Uterus (tissue), 2 donors: ENCODE measurements around the gene TTC9C.

ENCODE experiments used
- POLR2A ChIP-seq, 2 donors: fragments of 450-650 bp; IDR thresholded peaks; one replicate each; pipeline ENCODE4 v1.6.1; 2016; ENCODE audit warnings: antibody characterized with exemption in 2 of 2, mild to moderate bottlenecking in 1 of 2, moderate library complexity in 1 of 2
- TF ChIP-seq, protein P1 (sequence below), 4 experiments: fragments of 200-600 bp in 2 of 4; fragments of 450-650 bp in 2 of 4; sonication (generic) in 2 of 4; IDR thresholded peaks; one replicate each; pipeline ENCODE4 v1.5.1; 2016 to 2019; ENCODE audit warnings: antibody characterized with exemption in 4 of 4, mild to moderate bottlenecking in 2 of 4, moderate library complexity in 1 of 4

DNA sequence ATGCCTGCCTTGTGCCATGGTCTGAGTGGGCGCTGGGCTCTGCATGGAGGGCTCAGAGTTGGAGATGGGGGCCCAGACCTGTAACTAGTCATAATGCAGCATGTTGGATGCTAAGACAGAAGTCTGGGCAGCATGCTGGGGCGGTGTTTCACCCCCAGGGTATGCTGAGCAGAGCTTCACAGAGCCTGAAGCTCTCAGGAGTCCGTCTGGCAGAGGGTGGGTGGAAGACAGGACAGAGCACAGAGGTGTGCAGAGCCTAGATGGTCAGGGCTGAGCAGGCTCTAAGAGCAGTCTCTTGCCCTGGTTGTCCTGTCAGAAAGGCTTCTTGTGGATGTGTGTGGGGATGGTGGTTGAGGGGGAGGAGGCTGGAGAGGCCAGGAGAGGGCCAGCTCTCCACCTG, 50.2 kb downstream of the TTC9C start:
- no peak for TF ChIP-seq POLR2A (IDR thresholded peaks at IDR 0.05)
- TF ChIP-seq, protein P1, sequence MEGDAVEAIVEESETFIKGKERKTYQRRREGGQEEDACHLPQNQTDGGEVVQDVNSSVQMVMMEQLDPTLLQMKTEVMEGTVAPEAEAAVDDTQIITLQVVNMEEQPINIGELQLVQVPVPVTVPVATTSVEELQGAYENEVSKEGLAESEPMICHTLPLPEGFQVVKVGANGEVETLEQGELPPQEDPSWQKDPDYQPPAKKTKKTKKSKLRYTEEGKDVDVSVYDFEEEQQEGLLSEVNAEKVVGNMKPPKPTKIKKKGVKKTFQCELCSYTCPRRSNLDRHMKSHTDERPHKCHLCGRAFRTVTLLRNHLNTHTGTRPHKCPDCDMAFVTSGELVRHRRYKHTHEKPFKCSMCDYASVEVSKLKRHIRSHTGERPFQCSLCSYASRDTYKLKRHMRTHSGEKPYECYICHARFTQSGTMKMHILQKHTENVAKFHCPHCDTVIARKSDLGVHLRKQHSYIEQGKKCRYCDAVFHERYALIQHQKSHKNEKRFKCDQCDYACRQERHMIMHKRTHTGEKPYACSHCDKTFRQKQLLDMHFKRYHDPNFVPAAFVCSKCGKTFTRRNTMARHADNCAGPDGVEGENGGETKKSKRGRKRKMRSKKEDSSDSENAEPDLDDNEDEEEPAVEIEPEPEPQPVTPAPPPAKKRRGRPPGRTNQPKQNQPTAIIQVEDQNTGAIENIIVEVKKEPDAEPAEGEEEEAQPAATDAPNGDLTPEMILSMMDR (IDR thresholded peaks at IDR 0.05): no peak
